B cell (primary cell): Measurements from ENCODE around the gene PPIAL4G. TPM values are rescaled to one million over a fixed set of nuclear protein-coding genes. Genes with fewer than 3 reads are reported as not detected.
A peak's percentile ranks its signal among the peaks of the same experiment; 100 is the strongest.

ENCODE experiments used
- polyA plus RNA-seq: library from polyadenylated mRNA; depleted of rRNA; stranded (reverse); fragments of >200 nt; gene quantifications from 2 replicates; pipeline ENCODE4 v1.2.3, GENCODE V29; 2012
- small RNA-seq: library from RNA; depleted of rRNA; stranded (forward); fragments of <200 nt; gene quantifications from one replicate; pipeline ENCODE3, GENCODE V24; 2012; ENCODE audit warnings: low replicate concordance, low read depth; ENCODE audit not compliant: insufficient read length
- total RNA-seq, 2 donors: library from RNA; stranded (reverse); fragments of 120-200 nt in 1 of 2; gene quantifications; 1 replicate in 1 of 2; 2 replicates in 1 of 2; pipeline versions ENCODE4 v1.2.3 to v1.2.4, GENCODE V29; 2013 to 2022

PPIAL4G gene
- total and polyA plus RNA-seq, 2 donors (not counting 1 experiment from before 2014, with no cell fraction given) = 0.03 to 1.4 TPM

Small RNAs within 50 kb of the gene (small RNA-seq; reads per million reads assigned to genes)
- 39.9 reads per million, percentile 92 among the genes with 10 or more reads in this experiment for gene RF00003

Other genes starting within 250 kb of the PPIAL4G start
- 94.5 and 96.2 TPM in 2 replicates for gene NBPF14, start 112.7 kb upstream of the PPIAL4G start, total RNA-seq
- 85.1 and 118 TPM in 2 replicates for gene NBPF14, start 112.7 kb upstream of the PPIAL4G start, polyA plus RNA-seq